ENCODE results near the gene PPP3CB.
"Not testable (repeated sequence)": the region's sequence is repeated elsewhere in the genome, so short reads cannot be mapped to it uniquely, and the experiment has no call there.

Gene PPP3CB

GRCh38 chr10:73413528-73414229 is 82.1 kb downstream of the PPP3CB start, which contains the start of gene ANXA7:
Gene ANXA7 (minus strand): TSS chr10:73414058. CDS start chr10:73400856, 13,202 bp downstream.
- peak; percentile 90 for DNase-seq

- no peak for DNase-seq
Observed at GRCh38 chr10:73413108-73413527, 82.7 kb downstream of the PPP3CB start.

GRCh38 chr10:73410897-73411296 is 84.9 kb downstream of the PPP3CB start:
- DNase-seq = no peak

GRCh38 chr10:73408978-73409521 is 86.8 kb downstream of the PPP3CB start:
- no peak for DNase-seq

GRCh38 chr10:73408061-73408460 is 87.8 kb downstream of the PPP3CB start:
- DNase-seq = no peak

- DNase-seq = no peak
Observed at GRCh38 chr10:73407495-73407894, 88.3 kb downstream of the PPP3CB start.

GRCh38 chr10:73406846-73407245 is 89.0 kb downstream of the PPP3CB start:
- DNase-seq = no peak

DNA sequence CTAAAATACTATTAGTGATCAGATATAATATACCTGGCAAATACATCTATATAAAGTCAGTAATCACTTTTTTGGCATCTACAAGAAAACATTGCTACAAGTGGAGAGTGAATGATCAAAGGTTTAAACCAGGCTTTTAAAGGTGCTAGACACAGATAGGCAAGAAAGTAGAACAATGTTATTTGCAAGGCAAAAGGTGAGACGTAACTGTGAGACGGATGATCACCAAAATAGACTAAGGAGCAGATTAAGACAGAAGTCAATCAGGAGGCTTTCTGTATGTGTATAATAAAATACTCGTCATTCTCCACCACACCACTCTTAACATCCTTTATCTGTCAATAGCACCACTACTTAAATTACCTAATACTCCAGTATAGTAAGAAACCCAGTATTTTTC is 90.3 kb downstream of the PPP3CB start:
- no peak for DNase-seq

GRCh38 chr10:73404690-73405089 is 91.1 kb downstream of the PPP3CB start:
- DNase-seq = no peak

DNA sequence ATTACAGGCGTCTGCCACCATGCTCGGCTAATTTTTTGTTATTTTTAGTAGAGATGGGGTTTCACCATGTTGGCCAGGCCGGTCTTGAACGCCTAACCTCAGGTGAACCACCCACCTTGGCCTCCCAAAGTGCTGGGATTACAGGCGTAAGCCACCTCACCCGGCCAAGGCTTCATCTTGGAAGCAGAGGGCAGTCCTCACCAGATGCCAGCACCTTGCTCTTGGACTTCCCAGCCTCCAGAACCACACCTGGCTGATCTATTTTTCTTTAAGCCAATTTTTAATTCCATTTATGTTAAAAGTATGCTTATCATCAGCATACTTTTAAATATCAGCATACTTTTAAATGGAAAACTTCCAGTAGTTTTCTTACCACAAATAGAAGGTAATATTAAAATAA is 94.2 kb downstream of the PPP3CB start:
- DNase-seq = no peak

DNA sequence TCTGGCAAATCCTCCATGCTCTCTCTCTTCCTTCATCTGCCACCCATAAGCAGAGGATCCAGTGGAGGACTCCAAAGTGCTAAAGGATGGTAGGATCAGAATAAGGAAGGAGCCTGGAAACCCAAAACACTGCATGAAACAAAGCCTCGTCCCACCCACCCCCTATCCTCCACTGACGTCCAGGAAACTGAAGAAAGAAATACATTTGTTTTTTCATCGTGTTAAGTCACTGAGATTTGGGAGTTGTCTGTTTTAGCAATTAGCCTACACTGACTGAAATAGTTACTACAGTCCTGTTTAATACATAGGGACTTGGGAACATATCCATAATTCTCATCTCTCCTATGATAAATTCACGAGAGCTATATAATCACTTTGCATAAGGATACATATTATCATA is 96.8 kb downstream of the PPP3CB start:
- no peak for DNase-seq

- DNase-seq = no peak
Observed at GRCh38 chr10:73398024-73398423, 97.8 kb downstream of the PPP3CB start.

- DNase-seq = not testable (repeated sequence)
Observed at GRCh38 chr10:73394325-73394724, 101.5 kb downstream of the PPP3CB start.

DNA sequence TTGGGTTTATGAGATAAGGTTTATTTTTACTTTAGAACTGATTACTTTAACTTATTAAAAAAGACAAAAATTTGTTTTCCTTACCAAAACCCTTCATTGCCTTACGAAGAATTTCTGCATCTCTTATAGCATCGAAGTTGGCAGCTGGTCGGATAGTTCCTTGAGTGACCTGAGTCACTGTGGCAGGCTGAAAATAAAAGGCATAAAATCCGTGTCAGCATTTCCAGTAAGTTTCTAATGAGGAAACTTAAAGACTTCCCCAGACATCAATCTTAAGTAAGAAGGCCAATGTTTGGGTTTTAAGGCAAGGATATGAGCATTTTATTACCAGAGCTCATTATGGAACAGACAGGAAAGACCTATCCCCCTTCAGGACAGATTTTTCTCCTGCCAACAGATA is 107.6 kb downstream of the PPP3CB start:
- DNase-seq = no peak

GRCh38 chr10:73386583-73386982 is 109.2 kb downstream of the PPP3CB start:
- DNase-seq = no peak

Data from activated effector memory CD4-positive, alpha-beta T cell treated with Interleukin-2 at 50 U/mL for 16 hours (primary cell).